HCT116 (cell line): Measurements from ENCODE around the gene PACS2. TPM values are rescaled to one million over a fixed set of nuclear protein-coding genes. Genes with fewer than 3 reads are reported as not detected.

ENCODE experiments used
- ATAC-seq: fragments of 200-7000 bp; cut with Tn5 transposase; 2 replicates; pipeline ENCODE4 v1.9.1; 2020; ENCODE audit warnings: mild to moderate bottlenecking, moderate library complexity
- Bru-seq: library from RNA; stranded (reverse); fragments of 400-500 nt; gene quantifications from one replicate; lab custom pipeline; 2021; lab: Mats Ljungman, UMichigan
- BruChase-seq, 2 experiments: library from RNA; stranded (reverse); fragments of 400-500 nt; gene quantifications; one replicate each; lab custom pipeline; 2021; lab: Mats Ljungman, UMichigan
- BruUV-seq: library from RNA; stranded (reverse); fragments of 400-500 nt; replicated peaks from 2 replicates; lab custom pipeline; 2021; lab: Mats Ljungman, UMichigan
- CTCF ChIA-PET: fragments of 300-600 bp; sonication (Branson Sonifier 250); formaldehyde crosslinking; loops from one replicate; lab custom pipeline; 2021; ENCODE audit warnings: antibody characterized with exemption; lab: Charles Lee
- POLR2A ChIA-PET: fragments of 300-600, 350-600 bp; sonication (Branson Sonifier 250); formaldehyde crosslinking; loops from one replicate; lab custom pipeline; 2021; ENCODE audit warnings: antibody characterized with exemption; lab: Charles Lee
- RAD21 ChIA-PET, 2 experiments: fragments of 300-600 bp; sonication (Branson Sonifier 250); formaldehyde crosslinking; loops; one replicate each; lab custom pipeline; 2023; ENCODE audit warnings: low total read pairs in 2 of 2; ENCODE audit not compliant: uncharacterized antibody in 2 of 2, unreplicated experiment in 2 of 2, low non-redundant PET in 1 of 2; lab: Charles Lee
- DNase-seq: peaks from one replicate; pipeline ENCODE4 v3.0.0-alpha.2; 2010; ENCODE audit warnings: low read depth, low spot score
- H2AFZ ChIP-seq: fragments of 200-600 bp; shearing (Covaris generic), sonication (generic); 2 replicates; pipeline ENCODE4 v1.6.1; 2017; ENCODE audit warnings: low read depth, mixed run types, mixed read lengths, antibody characterized with exemption, low read length; ENCODE audit not compliant: poor library complexity, severe bottlenecking
- H3K27ac ChIP-seq: 2 replicates; pipeline ENCODE4 v1.5.1; 2012; ENCODE audit warnings: low read depth, low read length
- H3K27me3 ChIP-seq: fragments of 200-600 bp; sonication (generic); 2 replicates; pipeline ENCODE4 v1.6.1; 2016; ENCODE audit warnings: mixed run types, low read length, mixed read lengths; ENCODE audit not compliant: insufficient read depth
- H3K36me3 ChIP-seq, 2 experiments: fragments of 200-500 bp in 1 of 2; fragments of 200-600 bp in 1 of 2; sonication (Bioruptor generic) in 1 of 2; sonication (generic) in 1 of 2; 2 replicates each; pipeline versions ENCODE4 v1.5.1 to v1.6.1; 2014 to 2016; ENCODE audit warnings: low read length in 2 of 2, inconsistent platforms in 1 of 2, mixed read lengths in 1 of 2, mixed run types in 1 of 2; ENCODE audit not compliant: insufficient read depth in 2 of 2, control insufficient read depth in 1 of 2
- H3K4me1 ChIP-seq, 2 experiments: fragments of 200-600 bp in 1 of 2; sonication (generic) in 1 of 2; 2 replicates each; pipeline versions ENCODE4 v1.5.1 to v1.6.1; 2012 to 2017; ENCODE audit warnings: low read length in 2 of 2, inconsistent platforms in 1 of 2, mild to moderate bottlenecking in 1 of 2, mixed read lengths in 1 of 2, mixed run types in 1 of 2, moderate library complexity in 1 of 2; ENCODE audit not compliant: insufficient read depth in 2 of 2, control insufficient read depth in 1 of 2
- H3K4me2 ChIP-seq: fragments of 200-600 bp; sonication (generic); 2 replicates; pipeline ENCODE4 v1.6.1; 2017; ENCODE audit warnings: mixed run types, low read length, mixed read lengths
- H3K4me3 ChIP-seq, 2 experiments: fragments of 200-600 bp in 1 of 2; sonication (generic) in 1 of 2; replicated peaks in 1 of 2; 2 replicates each; pipeline ENCODE4 v1.5.1; 2011 to 2016; ENCODE audit warnings: low read length in 2 of 2, control low read depth in 1 of 2, low read depth in 1 of 2, mild to moderate bottlenecking in 1 of 2, mixed read lengths in 1 of 2, mixed run types in 1 of 2
- H3K79me2 ChIP-seq: fragments of 200-600 bp; sonication (generic); 2 replicates; pipeline ENCODE4 v1.6.1; 2017; ENCODE audit warnings: mild to moderate bottlenecking, mixed run types, low read length, moderate library complexity, mixed read lengths; ENCODE audit not compliant: insufficient read depth
- H3K9ac ChIP-seq: fragments of 200-600 bp; sonication (generic); 2 replicates; pipeline ENCODE4 v1.6.1; 2016; ENCODE audit warnings: low read length, mixed read lengths
- H3K9me2 ChIP-seq: fragments of 200-600 bp; sonication (generic), shearing (Covaris generic); 2 replicates; pipeline ENCODE4 v1.6.1; 2017; ENCODE audit warnings: mixed run types, mild to moderate bottlenecking, moderate library complexity; ENCODE audit not compliant: insufficient read depth
- H3K9me3 ChIP-seq, 2 experiments: fragments of 200-500 bp in 1 of 2; fragments of 200-600 bp in 1 of 2; sonication (Bioruptor generic) in 1 of 2; sonication (generic) in 1 of 2; 2 replicates each; pipeline ENCODE4 v1.6.1; 2014 to 2017; ENCODE audit warnings: low read length in 2 of 2, mixed read lengths in 2 of 2, inconsistent platforms in 1 of 2, low read depth in 1 of 2, mild to moderate bottlenecking in 1 of 2, mixed run types in 1 of 2, moderate library complexity in 1 of 2; ENCODE audit not compliant: control insufficient read depth in 1 of 2, insufficient read depth in 1 of 2
- H4K20me1 ChIP-seq: fragments of 200-600 bp; sonication (generic), shearing (Covaris generic); 2 replicates; pipeline ENCODE4 v1.6.1; 2017; ENCODE audit warnings: mixed run types, mild to moderate bottlenecking, moderate library complexity; ENCODE audit not compliant: insufficient read depth
- ATF3 ChIP-seq: IDR thresholded peaks from 2 replicates; pipeline ENCODE4 v1.6.1; 2012
- ELF1 ChIP-seq: IDR thresholded peaks from 2 replicates; pipeline ENCODE4 v1.6.1; 2012; ENCODE audit warnings: low read depth, borderline replicate concordance
- POLR2AphosphoS5 ChIP-seq: IDR thresholded peaks from 2 replicates; pipeline ENCODE4 v1.6.1; 2011; ENCODE audit warnings: mild to moderate bottlenecking, low read depth, low read length, moderate library complexity
- REST ChIP-seq: IDR thresholded peaks from 2 replicates; pipeline ENCODE4 v1.6.1; 2012; ENCODE audit warnings: low read depth
- SIN3A ChIP-seq: IDR thresholded peaks from 2 replicates; pipeline ENCODE4 v1.6.1; 2012; ENCODE audit warnings: low read depth
- SRF ChIP-seq: IDR thresholded peaks from 2 replicates; pipeline ENCODE4 v1.6.1; 2012; ENCODE audit warnings: low read depth
- ZBTB33 ChIP-seq: IDR thresholded peaks from 2 replicates; pipeline ENCODE4 v1.6.1; 2011; ENCODE audit warnings: mild to moderate bottlenecking, low read length, moderate library complexity; ENCODE audit not compliant: insufficient replicate concordance; ENCODE audit errors: extremely low read depth
- ZFX ChIP-seq: fragments of 450-650 bp; IDR thresholded peaks from 2 replicates; pipeline ENCODE4 v1.6.1; 2017
- intact Hi-C: fragments of 100-400 bp; cut with micrococcal nuclease; formaldehyde crosslinking; loops from 2 replicates; pipeline ENCODE4 v1.10.0; 2022
- long read RNA-seq: library from polyadenylated mRNA; unstranded; transcript quantifications from one replicate; pipeline ENCODE4 v2.0.0, GENCODE V29; 2021; ENCODE audit not compliant: unreplicated experiment
- polyA plus RNA-seq: library from polyadenylated mRNA; unstranded; fragments of >200 nt; gene quantifications from 2 replicates; pipeline ENCODE4 v1.2.1, GENCODE V29; 2012; ENCODE audit warnings: missing spikeins
- total RNA-seq: library from RNA; stranded (reverse); gene quantifications from one replicate; pipeline ENCODE4 v1.2.1, GENCODE V29; 2021; ENCODE audit not compliant: unreplicated experiment

The PACS2 gene
- 75.5 TPM for total RNA-seq
- polyA plus RNA-seq: 53.6 and 63.4 TPM in 2 replicates
- percentile 55 among the genes with signal in this experiment for Bru-seq, nascent RNA
- percentile 68 among the genes with signal in this experiment for BruChase-seq, experiment 1, labeled RNA remaining after a 6-hour chase
- BruChase-seq, experiment 2, labeled RNA remaining after a 2-hour chase: percentile 61 among the genes with signal in this experiment
- long read RNA-seq, transcript PACS2-201 (24 exons, 3,708 nt): major isoform, 22 of 99 reads
- long read RNA-seq, partial matches to known transcripts: 41 of 99 reads
- long read RNA-seq, other reads (novel, unspliced or antisense): 33 of 99 reads

- peak within 1 kb of the TSS; percentile 73 for H3K27ac ChIP-seq
- H3K4me3 ChIP-seq: peak within 1 kb of the TSS; percentile 72 to 88
- peak; percentile 47 for DNase-seq
- peaks cover 38% of the 10 kb centered on the region for H3K79me2 ChIP-seq
- H3K9ac ChIP-seq: peak within 1 kb of the TSS; percentile 65
- peak; percentile 81 for ATAC-seq
- no peaks in the 10 kb centered on the region for H3K36me3 ChIP-seq
- H3K4me1 ChIP-seq: peaks cover 8 to 17% of the 10 kb centered on the region in 2 experiments; a peak in 3 of 4 replicates
- no peaks in the 10 kb centered on the region for H3K9me2 ChIP-seq
- no peaks in the 10 kb centered on the region for H3K27me3 ChIP-seq
- peak within 1 kb of the TSS; percentile 85 for H3K4me2 ChIP-seq
- H4K20me1 ChIP-seq: no peaks in the 10 kb centered on the region
- TF ChIP-seq ZFX (peak; percentile 40; the same call in 1 of the 2 replicates), POLR2AphosphoS5 (peak; percentile 31; the same call in 1 of the 2 replicates), SIN3A (no peak)
- ChIA-PET CTCF (interaction anchor here (0.8 to 1.1 kb wide), 2 partner anchors 13 to 223 kb away, joined by 4 read pairs; partner anchors contain the start of gene BRF1), POLR2A (interaction anchor here (1.6 kb wide), 1 partner anchor 14 kb away, joined by 8 read pairs; the partner anchor contains the start of gene BRF1), RAD21 (interaction anchor here in 1 of 2 experiments (0.9 kb wide), 1 partner anchor 20 kb away, joined by 3 read pairs; no protein-coding TSS in a partner anchor)
- intact Hi-C loops: loop anchor here (2.0 kb wide), 1 partner anchor 14 kb away; the partner anchor contains the start of gene BRF1
- H3K9me3 ChIP-seq: no peaks in the 10 kb centered on the region
- H2AFZ ChIP-seq: no peak within 1 kb of the TSS
- BruUV-seq: no TSS peak
Measured at GRCh38 chr14:105314287-105315200, at the start of gene PACS2. Gene PACS2 (plus strand): TSS chr14:105314748. CDS start chr14:105314919, 171 bp downstream.

GRCh38 chr14:105267820-105268548 is 46.6 kb upstream of the PACS2 start:
- ChIA-PET POLR2A (no interaction called here), RAD21 (no interaction called here), CTCF (interaction anchor here (1.2 kb wide), 1 partner anchor 64 kb away, joined by 3 read pairs; no protein-coding TSS in a partner anchor)
- no peak overlapping the region for H3K4me2 ChIP-seq
- no peaks in the 10 kb centered on the region; the same call in 1 of the 2 replicates for H3K79me2 ChIP-seq
- intact Hi-C loops: no loop called here
- no TSS peak for BruUV-seq
- no peak for DNase-seq
- H2AFZ ChIP-seq: no peak overlapping the region
- no peaks in the 10 kb centered on the region for H4K20me1 ChIP-seq
- H3K4me3 ChIP-seq: no peak overlapping the region
- H3K9me2 ChIP-seq: no peaks in the 10 kb centered on the region
- H3K4me1 ChIP-seq: no peaks in the 10 kb centered on the region
- no peaks in the 10 kb centered on the region for H3K9me3 ChIP-seq
- no peaks in the 10 kb centered on the region for H3K36me3 ChIP-seq
- H3K27me3 ChIP-seq: no peaks in the 10 kb centered on the region
- ATAC-seq: peak; percentile 87
- no peak overlapping the region for H3K27ac ChIP-seq
- H3K9ac ChIP-seq: no peak overlapping the region
- TF ChIP-seq ATF3 (no peak), ZBTB33 (no peak), SRF (no peak), ELF1 (no peak), REST (no peak)
